Keratinocyte (primary cell): ENCODE data around the gene SHISA7. TPM values are rescaled to one million over a fixed set of nuclear protein-coding genes. Genes with fewer than 3 reads are reported as not detected.

Source experiments
- DNase-seq: peaks from one replicate; pipeline ENCODE4 v3.0.0-alpha.2; 2011; ENCODE audit warnings: low read depth, missing footprints, low spot score
- FAIRE-seq: peaks from 2 replicates; lab custom pipeline; 2011; peaks lifted over from hg19 to GRCh38; lab: Jason Lieb, UNC
- H2AFZ ChIP-seq: 2 replicates; pipeline ENCODE4 v1.6.0; 2012; ENCODE audit warnings: low read length, control low read depth, inconsistent platforms; ENCODE audit not compliant: control insufficient read depth
- H3K27ac ChIP-seq: 2 replicates; pipeline ENCODE4 v1.5.1; 2011; ENCODE audit warnings: low read length; ENCODE audit not compliant: control insufficient read depth, insufficient read depth
- H3K27me3 ChIP-seq: 3 replicates; pipeline ENCODE4 v1.6.0; 2011; ENCODE audit warnings: low read length; ENCODE audit not compliant: control insufficient read depth, insufficient read depth; ENCODE audit errors: extremely low read depth
- H3K36me3 ChIP-seq, 2 experiments: 2 replicates in 1 of 2; 3 replicates in 1 of 2; pipeline ENCODE4 v1.5.1; 2011; ENCODE audit warnings: low read length in 2 of 2, mild to moderate bottlenecking in 1 of 2; ENCODE audit not compliant: control insufficient read depth in 2 of 2, insufficient read depth in 2 of 2; ENCODE audit errors: extremely low read depth in 1 of 2
- H3K4me1 ChIP-seq: 3 replicates; pipeline ENCODE4 v1.5.1; 2011; ENCODE audit warnings: low read length; ENCODE audit not compliant: control insufficient read depth, insufficient read depth; ENCODE audit errors: extremely low read depth
- H3K4me2 ChIP-seq: 3 replicates; pipeline ENCODE4 v1.6.0; 2011; ENCODE audit warnings: low read depth, low read length; ENCODE audit not compliant: control insufficient read depth, insufficient read depth; ENCODE audit errors: extremely low read depth
- H3K4me3 ChIP-seq, 3 experiments: fragments of 200-600 bp in 1 of 3; sonication (generic) in 1 of 3; 2 replicates in 2 of 3; 3 replicates in 1 of 3; pipeline ENCODE4 v1.5.1; 2011 to 2016; ENCODE audit warnings: low read length in 3 of 3, mild to moderate bottlenecking in 3 of 3, control low read depth in 2 of 3, inconsistent platforms in 1 of 3, low read depth in 1 of 3, mixed read lengths in 1 of 3, mixed run types in 1 of 3, moderate library complexity in 1 of 3; ENCODE audit not compliant: control insufficient read depth in 2 of 3, insufficient read depth in 2 of 3; ENCODE audit errors: extremely low read depth in 1 of 3
- H3K79me2 ChIP-seq: 2 replicates; pipeline ENCODE4 v1.6.0; 2012; ENCODE audit warnings: low read length; ENCODE audit not compliant: control insufficient read depth, insufficient read depth
- H3K9ac ChIP-seq: 3 replicates; pipeline ENCODE4 v1.6.0; 2011; ENCODE audit warnings: low read length; ENCODE audit not compliant: control insufficient read depth, insufficient read depth; ENCODE audit errors: extremely low read depth
- H3K9me1 ChIP-seq: 3 replicates; pipeline ENCODE4 v1.6.0; 2011; ENCODE audit warnings: low read length; ENCODE audit not compliant: control insufficient read depth, insufficient read depth; ENCODE audit errors: extremely low read depth
- H3K9me3 ChIP-seq: 2 replicates; pipeline ENCODE4 v1.5.1; 2012; ENCODE audit warnings: low read depth, low read length; ENCODE audit not compliant: control insufficient read depth
- H4K20me1 ChIP-seq: 3 replicates; pipeline ENCODE4 v1.6.0; 2011; ENCODE audit warnings: low read length; ENCODE audit not compliant: control insufficient read depth, insufficient read depth; ENCODE audit errors: extremely low read depth
- EZH2 ChIP-seq: IDR thresholded peaks from one replicate; pipeline ENCODE4 v1.6.1; 2012; ENCODE audit warnings: inconsistent platforms, mild to moderate bottlenecking, low read length, moderate library complexity
- dilution Hi-C: fragments of 300-500 bp; cut with MboI; formaldehyde crosslinking; loops from one replicate; pipeline ENCODE4 v1.7.0; 2020; ENCODE audit warnings: low sequenced_read_pairs; ENCODE audit not compliant: extremely low pct_ligation_motif_present
- polyA plus RNA-seq, 5 experiments: library from polyadenylated mRNA; depleted of rRNA in 3 of 5; stranded (reverse) in 3 of 5; stranded (forward) in 1 of 5; unstranded in 1 of 5; fragments of >200 nt; gene quantifications; 1 replicate in 1 of 5; 2 replicates in 3 of 5; 3 replicates in 1 of 5; pipeline versions ENCODE4 v1.2.1 to v1.2.3, GENCODE V29; 2011 to 2012; ENCODE audit warnings: missing spikeins in 2 of 5, low read depth in 1 of 5, low replicate concordance in 1 of 5
- TF ChIP-seq, protein P1 (sequence below), 3 experiments: IDR thresholded peaks in 1 of 3; conservative IDR thresholded peaks in 1 of 3; optimal IDR thresholded peaks in 1 of 3; 2 replicates in 2 of 3; 3 replicates in 1 of 3; pipeline versions ENCODE3 to v1.5.1; 2011; ENCODE audit warnings: low read length in 3 of 3, mild to moderate bottlenecking in 3 of 3, moderate library complexity in 2 of 3, control low read depth in 1 of 3, inconsistent platforms in 1 of 3; ENCODE audit not compliant: insufficient read depth in 2 of 3; ENCODE audit errors: extremely low read depth in 1 of 3

SHISA7 gene
- polyA plus RNA-seq, 1 donor (not counting 4 experiments of a cell fraction or from before 2014, with no cell fraction given), result not detected

DNA sequence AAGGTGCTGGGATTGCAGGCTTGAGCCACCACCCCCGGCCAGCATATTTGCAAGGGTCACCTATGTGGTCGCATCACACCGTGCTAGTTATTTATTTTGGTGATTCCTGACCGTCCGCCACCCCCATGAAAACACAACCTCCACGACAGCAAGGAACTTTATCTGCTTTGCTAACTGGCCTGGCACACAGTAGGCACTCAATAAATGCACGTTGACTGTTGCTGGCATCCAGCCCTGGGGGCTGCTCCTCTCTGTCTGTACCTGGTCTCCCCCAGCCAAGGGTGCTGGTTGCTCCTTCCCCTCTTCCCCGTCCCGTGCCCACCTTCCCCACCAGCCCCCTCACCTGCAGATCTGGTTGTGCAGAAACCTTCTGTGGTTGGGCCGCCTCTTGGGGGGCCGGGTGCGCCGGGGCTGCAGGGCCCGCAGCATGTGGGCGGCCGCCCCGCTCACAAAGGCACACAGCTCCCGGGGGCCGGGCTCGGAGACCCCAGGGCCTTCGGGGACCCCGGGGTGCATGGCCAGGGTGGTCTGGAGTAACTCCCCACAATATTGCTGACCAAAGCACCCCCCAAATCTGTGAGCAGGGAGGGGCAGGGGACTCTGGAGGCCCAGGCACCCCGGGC lies 21.1 kb upstream of the SHISA7 start:
- no peaks in the 10 kb centered on the region for H3K9me3 ChIP-seq
- no peaks in the 10 kb centered on the region for H3K9me1 ChIP-seq
- no peak overlapping the region for H3K9ac ChIP-seq
- H3K4me1 ChIP-seq, result peaks cover 11% of the 10 kb centered on the region
- DNase-seq (no peak), FAIRE-seq (no peak)
- TF ChIP-seq EZH2, result no peak
- TF ChIP-seq, protein P1, sequence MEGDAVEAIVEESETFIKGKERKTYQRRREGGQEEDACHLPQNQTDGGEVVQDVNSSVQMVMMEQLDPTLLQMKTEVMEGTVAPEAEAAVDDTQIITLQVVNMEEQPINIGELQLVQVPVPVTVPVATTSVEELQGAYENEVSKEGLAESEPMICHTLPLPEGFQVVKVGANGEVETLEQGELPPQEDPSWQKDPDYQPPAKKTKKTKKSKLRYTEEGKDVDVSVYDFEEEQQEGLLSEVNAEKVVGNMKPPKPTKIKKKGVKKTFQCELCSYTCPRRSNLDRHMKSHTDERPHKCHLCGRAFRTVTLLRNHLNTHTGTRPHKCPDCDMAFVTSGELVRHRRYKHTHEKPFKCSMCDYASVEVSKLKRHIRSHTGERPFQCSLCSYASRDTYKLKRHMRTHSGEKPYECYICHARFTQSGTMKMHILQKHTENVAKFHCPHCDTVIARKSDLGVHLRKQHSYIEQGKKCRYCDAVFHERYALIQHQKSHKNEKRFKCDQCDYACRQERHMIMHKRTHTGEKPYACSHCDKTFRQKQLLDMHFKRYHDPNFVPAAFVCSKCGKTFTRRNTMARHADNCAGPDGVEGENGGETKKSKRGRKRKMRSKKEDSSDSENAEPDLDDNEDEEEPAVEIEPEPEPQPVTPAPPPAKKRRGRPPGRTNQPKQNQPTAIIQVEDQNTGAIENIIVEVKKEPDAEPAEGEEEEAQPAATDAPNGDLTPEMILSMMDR (optimal IDR thresholded peaks at IDR 0.05 in 1 of 3, IDR thresholded peaks at IDR 0.05 in 1 of 3, conservative IDR thresholded peaks at IDR 0.05 in 1 of 3; ENCODE audit: extremely low read depth in 1 of 3, insufficient read depth in 2 of 3, low read length in 3 of 3), result no peak
- no peak overlapping the region for H3K4me3 ChIP-seq
- no peaks in the 10 kb centered on the region for H3K36me3 ChIP-seq
- no peaks in the 10 kb centered on the region for H3K27me3 ChIP-seq
- H3K4me2 ChIP-seq, result no peak overlapping the region
- H3K27ac ChIP-seq, result no peak overlapping the region
- no peaks in the 10 kb centered on the region for H4K20me1 ChIP-seq
- H2AFZ ChIP-seq, result no peak overlapping the region
- no peaks in the 10 kb centered on the region for H3K79me2 ChIP-seq
- dilution Hi-C loops, result no loop called here

- FAIRE-seq (no peak), DNase-seq (no peak)
- no peaks in the 10 kb centered on the region for H3K79me2 ChIP-seq
- H3K36me3 ChIP-seq, result no peaks in the 10 kb centered on the region
- no peaks in the 10 kb centered on the region for H4K20me1 ChIP-seq
- no peaks in the 10 kb centered on the region for H3K27me3 ChIP-seq
- H3K4me2 ChIP-seq, result no peak overlapping the region
- no peaks in the 10 kb centered on the region for H3K9me1 ChIP-seq
- H3K27ac ChIP-seq, result no peak overlapping the region
- H3K4me3 ChIP-seq, result no peak overlapping the region
- H2AFZ ChIP-seq, result no peak overlapping the region
- H3K4me1 ChIP-seq, result peaks cover 11% of the 10 kb centered on the region
- dilution Hi-C loops, result no loop called here
- no peak overlapping the region for H3K9ac ChIP-seq
- TF ChIP-seq, protein P1 (optimal IDR thresholded peaks at IDR 0.05 in 1 of 3, IDR thresholded peaks at IDR 0.05 in 1 of 3, conservative IDR thresholded peaks at IDR 0.05 in 1 of 3; ENCODE audit: extremely low read depth in 1 of 3, insufficient read depth in 2 of 3, low read length in 3 of 3), result no peak
- TF ChIP-seq EZH2, result no peak
- no peaks in the 10 kb centered on the region for H3K9me3 ChIP-seq
Measured at GRCh38 chr19:55463583-55464031, 20.5 kb upstream of the SHISA7 start.
